Sigmoid colon (tissue), 7 donors: ENCODE data around the gene PPP1R16B. TPM values are rescaled to one million over a fixed set of nuclear protein-coding genes. Genes with fewer than 3 reads are reported as not detected.
"Not testable (repeated sequence)": the region's sequence is repeated elsewhere in the genome, so short reads cannot be mapped to it uniquely, and the experiment has no call there.

ENCODE experiments used
- DNase-seq: peaks from one replicate; pipeline ENCODE4 v3.0.0-alpha.2; 2019
- H3K27ac ChIP-seq, 4 donors: fragments of 200-600 bp; sonication (generic); one replicate each; pipeline ENCODE4 v1.5.1; 2016 to 2019; ENCODE audit warnings: mild to moderate bottlenecking in 1 of 4
- H3K27me3 ChIP-seq, 3 donors: fragments of 200-600 bp; sonication (generic); one replicate each; pipeline ENCODE4 v1.5.1; 2019; ENCODE audit warnings: mild to moderate bottlenecking in 1 of 3
- H3K36me3 ChIP-seq, 4 donors: fragments of 200-600 bp; sonication (generic); one replicate each; pipeline ENCODE4 v1.5.1; 2016 to 2019
- H3K4me1 ChIP-seq, 4 donors: fragments of 200-600 bp; sonication (generic); one replicate each; pipeline ENCODE4 v1.5.1; 2017 to 2019
- H3K4me3 ChIP-seq, 4 donors: fragments of 200-600 bp; sonication (generic); one replicate each; pipeline ENCODE4 v1.5.1; 2017 to 2019; ENCODE audit warnings: mild to moderate bottlenecking in 2 of 4, moderate library complexity in 1 of 4
- H3K9me3 ChIP-seq, 4 donors: fragments of 200-600 bp in 3 of 4; sonication (generic) in 3 of 4; one replicate each; pipeline versions ENCODE4 v1.5.1 to v1.6.1; 2013 to 2019
- EP300 ChIP-seq, 4 donors: sonication (generic); formaldehyde crosslinking; IDR thresholded peaks; one replicate each; pipeline ENCODE4 v1.6.1; 2017; ENCODE audit warnings: antibody characterized with exemption in 4 of 4
- POLR2A ChIP-seq, 2 donors: fragments of 450-650 bp; IDR thresholded peaks; one replicate each; pipeline ENCODE4 v1.6.1; 2016; ENCODE audit warnings: antibody characterized with exemption in 2 of 2, mild to moderate bottlenecking in 2 of 2, moderate library complexity in 2 of 2
- POLR2AphosphoS5 ChIP-seq, 4 donors: sonication (generic); formaldehyde crosslinking; IDR thresholded peaks; one replicate each; pipeline ENCODE4 v1.6.1; 2017; ENCODE audit warnings: antibody characterized with exemption in 4 of 4
- WGBS, 2 donors: extraction: QIAGEN DNeasy Blood & Tissue Kit; methylation state at CpG; one replicate each; pipeline ENCODE4 v1.1.7; 2013; 5-methylcytosine and 5-hydroxymethylcytosine counted together
- intact Hi-C: fragments of 100-400 bp; cut with DNase I; formaldehyde crosslinking; loops from one replicate; pipeline ENCODE4 v1.15.1; 2023
- polyA plus RNA-seq, 3 donors: library from polyadenylated mRNA; stranded (reverse); fragments of 200-250 nt; gene quantifications; one replicate each; pipeline ENCODE4 v1.2.3, GENCODE V29; 2013
- total RNA-seq, 4 donors: library from RNA; depleted of rRNA; stranded (reverse); fragments of >200 nt; gene quantifications; one replicate each; pipeline ENCODE4 v1.1.0, GENCODE V29; 2016
- TF ChIP-seq, protein P1 (sequence below), 4 experiments: fragments of 450-650 bp in 3 of 4; fragments of 200-600 bp in 1 of 4; IDR thresholded peaks; one replicate each; pipeline ENCODE4 v1.5.1; 2016 to 2019; ENCODE audit warnings: antibody characterized with exemption in 4 of 4, mild to moderate bottlenecking in 3 of 4, moderate library complexity in 2 of 4
- donor health status: healthy with polysubstance abuse.
- donor health status: Bipolar disorder and iron deficiency.
- donor health status: healthy.

The PPP1R16B gene
- total and polyA plus RNA-seq, 7 donors = 0.92 to 21.7 (median 3.6) TPM

DNA sequence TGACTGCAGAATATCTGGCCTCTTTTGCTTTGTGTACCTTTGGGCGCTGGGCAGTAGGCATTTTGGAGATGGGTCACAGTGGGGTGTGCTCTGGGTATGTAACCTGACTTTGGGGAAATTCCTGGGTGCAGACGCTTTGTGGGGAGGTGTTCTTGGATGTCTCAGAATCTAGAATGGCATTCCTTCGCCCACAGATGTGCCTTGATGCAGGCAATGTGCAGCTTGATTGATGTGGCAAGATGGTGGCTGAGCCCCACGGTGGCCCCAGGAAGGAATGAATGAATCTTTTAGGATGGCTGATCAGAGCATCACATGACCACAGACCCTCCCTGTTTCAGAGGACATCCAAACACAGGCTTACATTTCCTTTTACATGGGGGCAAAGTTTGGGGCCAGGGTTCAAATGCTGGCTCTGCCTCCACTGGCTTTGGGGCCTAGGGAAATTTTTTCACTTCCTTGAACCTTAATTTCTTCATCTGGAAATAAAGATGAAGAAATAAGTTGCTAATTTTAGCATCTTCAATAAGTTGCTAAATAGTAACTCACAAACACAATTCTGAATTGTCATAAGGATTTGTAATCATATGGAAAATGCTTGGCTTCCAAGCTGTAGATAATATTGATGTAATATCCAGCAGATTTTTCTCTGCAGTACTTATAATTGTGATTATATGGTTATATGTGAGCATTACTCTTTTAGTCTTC, 5.6 kb downstream of the PPP1R16B start:
- TF ChIP-seq POLR2AphosphoS5 (IDR thresholded peaks at IDR 0.05) (no peak), EP300 (IDR thresholded peaks at IDR 0.05) (no peak), POLR2A (IDR thresholded peaks at IDR 0.05) (no peak)
- TF ChIP-seq, protein P1, sequence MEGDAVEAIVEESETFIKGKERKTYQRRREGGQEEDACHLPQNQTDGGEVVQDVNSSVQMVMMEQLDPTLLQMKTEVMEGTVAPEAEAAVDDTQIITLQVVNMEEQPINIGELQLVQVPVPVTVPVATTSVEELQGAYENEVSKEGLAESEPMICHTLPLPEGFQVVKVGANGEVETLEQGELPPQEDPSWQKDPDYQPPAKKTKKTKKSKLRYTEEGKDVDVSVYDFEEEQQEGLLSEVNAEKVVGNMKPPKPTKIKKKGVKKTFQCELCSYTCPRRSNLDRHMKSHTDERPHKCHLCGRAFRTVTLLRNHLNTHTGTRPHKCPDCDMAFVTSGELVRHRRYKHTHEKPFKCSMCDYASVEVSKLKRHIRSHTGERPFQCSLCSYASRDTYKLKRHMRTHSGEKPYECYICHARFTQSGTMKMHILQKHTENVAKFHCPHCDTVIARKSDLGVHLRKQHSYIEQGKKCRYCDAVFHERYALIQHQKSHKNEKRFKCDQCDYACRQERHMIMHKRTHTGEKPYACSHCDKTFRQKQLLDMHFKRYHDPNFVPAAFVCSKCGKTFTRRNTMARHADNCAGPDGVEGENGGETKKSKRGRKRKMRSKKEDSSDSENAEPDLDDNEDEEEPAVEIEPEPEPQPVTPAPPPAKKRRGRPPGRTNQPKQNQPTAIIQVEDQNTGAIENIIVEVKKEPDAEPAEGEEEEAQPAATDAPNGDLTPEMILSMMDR (IDR thresholded peaks at IDR 0.05) = no peak
- H3K9me3 ChIP-seq = no peaks in the 10 kb centered on the region
- no peak overlapping the region for H3K27ac ChIP-seq
- intact Hi-C loops = no loop called here
- H3K27me3 ChIP-seq = peaks cover 12 to 36% (median 32%) of the 10 kb centered on the region in 3 donors
- H3K4me1 ChIP-seq = peaks cover 0 to 12% (median 11%) of the 10 kb centered on the region in 4 donors
- 68 to 79% methylated on average over 4 of the region's 4 CpGs for WGBS, 2 donors
- H3K4me3 ChIP-seq = no peak overlapping the region
- H3K36me3 ChIP-seq = no peaks in the 10 kb centered on the region
- no peak for DNase-seq

DNA sequence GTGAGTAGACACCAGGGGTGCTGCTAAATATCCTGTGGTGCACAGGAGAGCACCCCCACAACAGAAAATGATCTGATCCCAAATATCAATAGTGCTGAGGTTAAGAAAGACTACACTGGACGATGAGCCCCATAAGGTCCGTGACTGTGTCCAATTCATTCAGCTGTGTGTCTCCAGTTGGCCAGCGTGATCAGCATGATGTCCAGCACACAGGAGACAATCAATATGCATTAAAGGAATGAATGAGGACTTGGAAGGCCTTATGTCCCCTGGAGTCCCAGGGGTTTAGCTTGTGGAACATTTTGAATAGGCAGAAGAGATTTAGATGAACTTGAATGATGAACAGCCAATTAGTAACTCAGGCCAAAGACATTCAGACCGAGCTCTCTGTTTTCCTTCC, 6.3 kb downstream of the PPP1R16B start:
- WGBS, 2 donors = 78 to 81% methylated on average over 4 of the region's 4 CpGs
- no peak overlapping the region for H3K4me3 ChIP-seq
- no peak for DNase-seq
- TF ChIP-seq, protein P1 (IDR thresholded peaks at IDR 0.05) = no peak
- TF ChIP-seq POLR2AphosphoS5 (IDR thresholded peaks at IDR 0.05) (no peak), EP300 (IDR thresholded peaks at IDR 0.05) (no peak), POLR2A (IDR thresholded peaks at IDR 0.05) (no peak)
- no peak overlapping the region for H3K27ac ChIP-seq
- H3K27me3 ChIP-seq = peaks cover 5 to 29% (median 25%) of the 10 kb centered on the region in 3 donors
- H3K36me3 ChIP-seq = no peaks in the 10 kb centered on the region
- peaks cover 0 to 5% (median 4%) of the 10 kb centered on the region in 4 donors for H3K4me1 ChIP-seq
- intact Hi-C loops = no loop called here
- no peaks in the 10 kb centered on the region for H3K9me3 ChIP-seq

DNA sequence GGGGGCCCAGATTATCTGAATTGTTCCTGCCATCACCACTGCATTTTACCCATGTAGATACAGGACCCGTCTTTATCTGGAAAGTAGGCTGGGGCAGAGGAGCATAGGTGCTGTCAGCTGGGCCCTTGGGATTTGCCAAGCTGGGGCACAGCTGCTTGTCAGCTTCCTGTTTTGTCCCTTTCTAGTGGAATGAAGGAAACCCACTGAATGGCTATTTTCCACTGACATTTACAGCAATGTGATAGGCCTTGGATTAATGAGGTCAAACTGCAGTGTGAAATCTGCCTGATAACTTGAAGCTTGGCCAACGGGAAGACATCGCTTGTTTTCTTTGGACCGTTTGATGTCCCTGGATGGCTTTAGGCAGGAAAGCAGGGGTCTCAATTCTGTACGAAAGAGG, 6.7 kb downstream of the PPP1R16B start:
- WGBS, 2 donors = 64 to 69% methylated on average over 5 of the region's 5 CpGs

DNA sequence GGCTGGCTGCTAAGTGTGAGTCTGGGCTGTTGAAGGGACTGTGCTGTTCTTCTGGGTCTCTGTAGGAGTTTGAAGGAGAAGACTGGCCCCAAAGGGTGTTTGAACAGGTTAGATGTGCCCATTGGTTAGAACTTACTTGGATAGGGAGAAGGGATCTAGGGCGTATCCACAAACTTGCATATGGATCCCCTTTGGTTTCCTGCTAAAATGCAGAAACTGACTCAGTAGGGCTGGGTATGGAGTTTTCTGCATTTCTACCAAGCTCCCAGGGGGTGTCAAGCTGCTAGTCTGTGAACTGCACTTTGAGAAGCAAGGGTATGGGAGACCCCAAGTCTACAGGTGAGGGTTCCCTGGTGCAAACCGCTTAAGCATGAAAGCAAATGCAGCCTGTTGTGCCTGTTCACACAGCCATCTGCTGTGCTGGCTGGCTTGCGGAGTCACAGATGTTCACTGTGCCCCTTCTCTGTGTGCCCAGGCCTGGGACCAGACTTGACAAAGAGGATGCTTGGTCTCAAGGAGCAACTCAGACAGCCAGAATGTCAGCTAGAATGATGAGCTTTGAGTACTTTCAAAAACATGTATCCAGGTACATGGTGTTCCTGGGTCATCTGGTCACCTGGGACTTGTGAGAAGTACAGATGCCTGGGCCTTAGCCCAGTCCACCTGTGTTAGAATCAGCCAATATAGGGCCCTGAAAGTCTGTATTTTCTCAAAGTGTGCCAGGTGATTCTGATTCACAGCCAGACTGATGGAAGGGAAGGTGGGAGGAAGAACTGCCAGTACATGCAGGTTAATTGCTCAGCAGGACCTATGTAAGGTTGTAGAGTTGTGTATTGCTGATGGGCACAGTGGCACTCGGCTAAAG, 7.4 kb downstream of the PPP1R16B start:
- Histone ChIP-seq H3K4me1 (no peaks in the 10 kb centered on the region), H3K27ac (no peak overlapping the region), H3K27me3 (peaks cover 4 to 17% (median 14%) of the 10 kb centered on the region in 3 donors), H3K4me3 (no peak overlapping the region), H3K9me3 (no peaks in the 10 kb centered on the region), H3K36me3 (no peaks in the 10 kb centered on the region)
- 76 to 81% methylated on average over 4 of the region's 4 CpGs for WGBS, 2 donors
- TF ChIP-seq EP300 (IDR thresholded peaks at IDR 0.05) (no peak), POLR2A (IDR thresholded peaks at IDR 0.05) (no peak), POLR2AphosphoS5 (IDR thresholded peaks at IDR 0.05) (no peak)
- TF ChIP-seq, protein P1 (IDR thresholded peaks at IDR 0.05) = no peak
- DNase-seq = no peak
- intact Hi-C loops = no loop called here

More for the DNA sequence above, 6.7 kb downstream of the PPP1R16B start:
- Histone ChIP-seq H3K36me3 (no peaks in the 10 kb centered on the region), H3K4me3 (no peak overlapping the region), H3K9me3 (no peaks in the 10 kb centered on the region), H3K27me3 (peaks cover 4 to 25% (median 21%) of the 10 kb centered on the region in 3 donors), H3K27ac (no peak overlapping the region), H3K4me1 (peaks cover 0 to 1% (median under 1%) of the 10 kb centered on the region in 4 donors)
- DNase-seq = no peak
- intact Hi-C loops = no loop called here
- TF ChIP-seq, protein P1 (IDR thresholded peaks at IDR 0.05) = no peak
- TF ChIP-seq POLR2AphosphoS5 (IDR thresholded peaks at IDR 0.05) (no peak), POLR2A (IDR thresholded peaks at IDR 0.05) (no peak), EP300 (IDR thresholded peaks at IDR 0.05) (no peak)

DNA sequence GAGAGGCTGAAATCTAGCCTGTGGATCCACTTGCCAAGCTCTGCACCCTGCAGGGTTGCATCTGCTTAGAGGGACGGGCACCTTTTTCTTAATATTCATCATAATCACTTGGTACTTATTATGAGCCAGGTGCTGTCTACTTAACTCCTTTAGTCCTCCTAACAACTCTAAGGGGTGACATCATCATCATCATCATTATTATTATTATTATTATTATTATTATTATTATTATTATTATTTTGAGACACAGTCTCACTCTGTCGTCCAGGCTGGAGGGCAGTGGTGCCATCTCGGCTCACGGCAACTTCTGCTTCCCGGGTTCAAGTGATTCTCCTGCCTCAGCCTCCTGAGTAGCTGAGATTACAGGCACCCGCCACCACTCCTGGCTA, 8.1 kb downstream of the PPP1R16B start:
- H3K4me1 ChIP-seq, H3K9me3 ChIP-seq, H3K36me3 ChIP-seq, H3K4me3 ChIP-seq, intact Hi-C loops, H3K27ac ChIP-seq, DNase-seq: not testable (repeated sequence)
- peaks cover 0 to 11% (median 7%) of the 10 kb centered on the region in 3 donors for H3K27me3 ChIP-seq
- 95% methylated on average over 6 of the region's 6 CpGs for WGBS, 2 donors
